ENCODE data around the gene PGPEP1.
"Not testable (repeated sequence)": the region's sequence is repeated elsewhere in the genome, so short reads cannot be mapped to it uniquely, and the experiment has no call there.

Gene PGPEP1

GRCh38 chr19:18322759-18323460 is 17.5 kb upstream of the PGPEP1 start, which contains the start of gene LSM4:
Gene LSM4 (minus strand): TSS chr19:18323076. CDS start chr19:18323020, 56 bp downstream.
- peak within 1 kb of the TSS; percentile 92 for H3K27ac ChIP-seq (replicated peaks)
- H3K27me3 ChIP-seq (ENCODE audit: insufficient read depth, poor library complexity, severe bottlenecking) = no peaks in the 10 kb centered on the region
- peak within 1 kb of the TSS; percentile 81 for H3K4me3 ChIP-seq (replicated peaks; ENCODE audit: insufficient read depth, low read length)
- TF ChIP-seq GABPA (IDR thresholded peaks at IDR 0.05; ENCODE audit: low read depth) (peak; percentile 65; the same call in 1 of the 2 replicates), SPI1 (IDR thresholded peaks at IDR 0.05; ENCODE audit: borderline replicate concordance, low read depth) (peak; percentile 37; the same call in 1 of the 2 replicates), CTCF (IDR thresholded peaks at IDR 0.05; ENCODE audit: insufficient read depth, low read length) (no peak), POLR2AphosphoS5 (IDR thresholded peaks at IDR 0.05; ENCODE audit: low read depth) (peak; percentile 55), REST (IDR thresholded peaks at IDR 0.05; ENCODE audit: insufficient replicate concordance, low read depth) (peak; percentile 48)
- peak; percentile 98 to 99 for DNase-seq (ENCODE audit: low read depth in 1 of 2, low spot score in 1 of 2)

GRCh38 chr19:18324373-18324731 is 16.0 kb upstream of the PGPEP1 start:
- not testable (repeated sequence) for H3K4me3 ChIP-seq (replicated peaks; ENCODE audit: insufficient read depth, low read length); H3K27me3 ChIP-seq (ENCODE audit: insufficient read depth, poor library complexity, severe bottlenecking); H3K27ac ChIP-seq (replicated peaks); DNase-seq (ENCODE audit: low read depth in 1 of 2, low spot score in 1 of 2)

- H3K27ac ChIP-seq (replicated peaks) = no peak overlapping the region
- H3K27me3 ChIP-seq (ENCODE audit: insufficient read depth, poor library complexity, severe bottlenecking) = no peaks in the 10 kb centered on the region
- DNase-seq (ENCODE audit: low read depth in 1 of 2, low spot score in 1 of 2) = no peak
- H3K4me3 ChIP-seq (replicated peaks; ENCODE audit: insufficient read depth, low read length) = no peak overlapping the region
- TF ChIP-seq SPI1 (IDR thresholded peaks at IDR 0.05; ENCODE audit: borderline replicate concordance, low read depth) = no peak
- no peak for TF ChIP-seq CTCF (IDR thresholded peaks at IDR 0.05; ENCODE audit: insufficient read depth, low read length)
- TF ChIP-seq REST (IDR thresholded peaks at IDR 0.05; ENCODE audit: insufficient replicate concordance, low read depth) = no peak
- no peak for TF ChIP-seq POLR2AphosphoS5 (IDR thresholded peaks at IDR 0.05; ENCODE audit: low read depth)
- no peak for TF ChIP-seq GABPA (IDR thresholded peaks at IDR 0.05; ENCODE audit: low read depth)
Measured at GRCh38 chr19:18326772-18327171, 13.6 kb upstream of the PGPEP1 start.

- H3K4me3 ChIP-seq (replicated peaks; ENCODE audit: insufficient read depth, low read length) = no peak overlapping the region
- H3K27me3 ChIP-seq (ENCODE audit: insufficient read depth, poor library complexity, severe bottlenecking) = no peaks in the 10 kb centered on the region
- peak; percentile 85 to 96 for DNase-seq (ENCODE audit: low read depth in 1 of 2, low spot score in 1 of 2)
- H3K27ac ChIP-seq (replicated peaks) = no peak overlapping the region
- TF ChIP-seq REST (IDR thresholded peaks at IDR 0.05; ENCODE audit: insufficient replicate concordance, low read depth) (no peak), GABPA (IDR thresholded peaks at IDR 0.05; ENCODE audit: low read depth) (no peak), SPI1 (IDR thresholded peaks at IDR 0.05; ENCODE audit: borderline replicate concordance, low read depth) (no peak), CTCF (IDR thresholded peaks at IDR 0.05; ENCODE audit: insufficient read depth, low read length) (peak; percentile 96), POLR2AphosphoS5 (IDR thresholded peaks at IDR 0.05; ENCODE audit: low read depth) (no peak)
Measured at GRCh38 chr19:18328340-18329034, 11.9 kb upstream of the PGPEP1 start.
